ENCODE results near the gene LIMS2.

The LIMS2 gene

GRCh38 chr2:127678531-127678930 lies 3.2 kb upstream of the LIMS2 start:
- TF ChIP-seq CTCF (IDR thresholded peaks at IDR 0.05) = no peak

- TF ChIP-seq CTCF (IDR thresholded peaks at IDR 0.05) = no peak
Measured at GRCh38 chr2:127676906-127677305, 1.6 kb upstream of the LIMS2 start.

- no peak for TF ChIP-seq CTCF (IDR thresholded peaks at IDR 0.05)
Measured at GRCh38 chr2:127674241-127675209, 805 bp downstream of the LIMS2 start.

- no peak for TF ChIP-seq CTCF (IDR thresholded peaks at IDR 0.05)
Measured at GRCh38 chr2:127673291-127674069, 1.9 kb downstream of the LIMS2 start.

GRCh38 chr2:127672341-127673224 lies 2.7 kb downstream of the LIMS2 start:
- no peak for TF ChIP-seq CTCF (IDR thresholded peaks at IDR 0.05)

- no peak for TF ChIP-seq CTCF (IDR thresholded peaks at IDR 0.05)
Measured at GRCh38 chr2:127671557-127672302, 3.6 kb downstream of the LIMS2 start.
